ENCODE results near the gene CNTFR.

DNA sequence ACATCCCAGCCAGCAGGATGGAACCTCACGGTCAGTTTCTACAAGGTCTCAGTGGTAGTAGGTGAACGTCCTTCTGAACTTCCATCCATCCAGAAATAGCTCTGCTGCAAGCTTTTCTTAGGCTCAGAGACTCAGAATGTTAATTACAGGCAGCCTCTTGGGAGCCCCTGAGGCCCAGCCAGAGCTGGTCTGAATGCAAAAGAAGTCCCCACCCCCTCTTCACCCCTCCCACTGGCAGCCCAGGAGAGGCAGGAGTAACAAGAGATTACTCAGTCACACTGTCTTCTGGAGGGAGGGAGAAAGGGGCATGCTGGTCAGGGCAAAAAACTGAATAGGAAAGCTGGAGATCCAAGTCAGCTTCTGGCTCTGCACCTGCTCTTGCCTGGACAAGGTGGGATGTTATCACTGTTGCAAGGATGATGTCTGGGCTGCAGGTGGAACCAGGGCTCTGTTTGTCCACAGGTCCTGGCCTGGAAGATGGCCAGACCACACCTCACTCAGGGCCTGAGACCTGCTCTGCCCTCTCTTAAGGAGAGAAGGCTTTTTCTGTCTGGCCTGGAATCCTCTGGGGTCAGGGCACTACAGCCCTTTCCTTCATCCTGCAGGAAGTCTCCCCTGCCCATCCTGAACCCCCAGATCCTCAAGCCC is 75.8 kb downstream of the CNTFR start:
- TF ChIP-seq EZH2 (IDR thresholded peaks at IDR 0.05; ENCODE audit: borderline replicate concordance, insufficient read depth, low read depth, low read length, poor library complexity, severe bottlenecking) = no peak
- TF ChIP-seq, protein P1, sequence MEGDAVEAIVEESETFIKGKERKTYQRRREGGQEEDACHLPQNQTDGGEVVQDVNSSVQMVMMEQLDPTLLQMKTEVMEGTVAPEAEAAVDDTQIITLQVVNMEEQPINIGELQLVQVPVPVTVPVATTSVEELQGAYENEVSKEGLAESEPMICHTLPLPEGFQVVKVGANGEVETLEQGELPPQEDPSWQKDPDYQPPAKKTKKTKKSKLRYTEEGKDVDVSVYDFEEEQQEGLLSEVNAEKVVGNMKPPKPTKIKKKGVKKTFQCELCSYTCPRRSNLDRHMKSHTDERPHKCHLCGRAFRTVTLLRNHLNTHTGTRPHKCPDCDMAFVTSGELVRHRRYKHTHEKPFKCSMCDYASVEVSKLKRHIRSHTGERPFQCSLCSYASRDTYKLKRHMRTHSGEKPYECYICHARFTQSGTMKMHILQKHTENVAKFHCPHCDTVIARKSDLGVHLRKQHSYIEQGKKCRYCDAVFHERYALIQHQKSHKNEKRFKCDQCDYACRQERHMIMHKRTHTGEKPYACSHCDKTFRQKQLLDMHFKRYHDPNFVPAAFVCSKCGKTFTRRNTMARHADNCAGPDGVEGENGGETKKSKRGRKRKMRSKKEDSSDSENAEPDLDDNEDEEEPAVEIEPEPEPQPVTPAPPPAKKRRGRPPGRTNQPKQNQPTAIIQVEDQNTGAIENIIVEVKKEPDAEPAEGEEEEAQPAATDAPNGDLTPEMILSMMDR (IDR thresholded peaks at IDR 0.05) = no peak

Data from B cell (primary cell).